HEK293 (cell line): ENCODE results near the gene SIL1.
A peak's percentile ranks its signal among the peaks of the same experiment; 100 is the strongest.

Experiments used
- CTCF ChIA-PET: fragments of 350-600 bp; formaldehyde crosslinking; extraction: SDS; loops from one replicate; lab custom pipeline; 2021; ENCODE audit warnings: antibody characterized with exemption; lab: Yijun Ruan, JAX
- POLR2A ChIA-PET: fragments of 300-600 bp; formaldehyde crosslinking; extraction: SDS; loops from one replicate; lab custom pipeline; 2020; ENCODE audit warnings: antibody characterized with exemption, inconsistent platforms; lab: Yijun Ruan, JAX
- H3K27ac ChIP-seq: fragments of 200-500 bp; sonication (Bioruptor generic); 2 replicates; pipeline ENCODE4 v1.5.1; 2014; ENCODE audit warnings: low read depth, low read length, control low read depth, inconsistent platforms; ENCODE audit errors: extremely low read depth
- H3K36me3 ChIP-seq, 2 experiments: fragments of 200-500 bp in 1 of 2; sonication (Bioruptor generic) in 1 of 2; 1 replicate in 1 of 2; 2 replicates in 1 of 2; pipeline ENCODE4 v1.5.1; 2014 to 2017; ENCODE audit warnings: inconsistent platforms in 2 of 2, low read length in 2 of 2; ENCODE audit not compliant: control insufficient read depth in 2 of 2, insufficient read depth in 1 of 2
- H3K4me1 ChIP-seq: fragments of 200-500 bp; sonication (Bioruptor generic); 2 replicates; pipeline ENCODE4 v1.5.1; 2014; ENCODE audit warnings: mild to moderate bottlenecking, low read length, inconsistent platforms; ENCODE audit not compliant: control insufficient read depth, insufficient read depth
- H3K4me3 ChIP-seq: 2 replicates; pipeline ENCODE4 v1.5.1; 2011; ENCODE audit warnings: low read depth, mild to moderate bottlenecking, control low read depth, low read length, moderate library complexity
- H3K9me3 ChIP-seq: fragments of 200-500 bp; sonication (Bioruptor generic); 2 replicates; pipeline ENCODE4 v1.5.1; 2014; ENCODE audit warnings: low read depth, low read length, inconsistent platforms; ENCODE audit not compliant: control insufficient read depth, insufficient read depth
- GLIS2 ChIP-seq: fragments of 450-650 bp; formaldehyde crosslinking; IDR thresholded peaks from 2 replicates; pipeline ENCODE4 v1.5.1; 2016; ENCODE audit warnings: missing biosample characterization, missing genetic modification characterization
- HOXC10 ChIP-seq: sonication (generic); formaldehyde crosslinking; IDR thresholded peaks from 2 replicates; pipeline ENCODE4 v1.8.1; 2023; ENCODE audit warnings: mild to moderate bottlenecking, missing genetic modification reagents
- KLF1 ChIP-seq: fragments of 450-650 bp; formaldehyde crosslinking; IDR thresholded peaks from 2 replicates; pipeline ENCODE4 v1.5.1; 2016; ENCODE audit warnings: missing biosample characterization, missing genetic modification characterization
- KLF10 ChIP-seq: fragments of 450-650 bp; IDR thresholded peaks from 2 replicates; pipeline ENCODE4 v1.5.1; 2018; ENCODE audit warnings: missing biosample characterization, mild to moderate bottlenecking, missing genetic modification characterization
- MEIS1 ChIP-seq: sonication (generic); formaldehyde crosslinking; IDR thresholded peaks from 2 replicates; pipeline ENCODE4 v1.8.1; 2022; ENCODE audit warnings: missing genetic modification reagents, mild to moderate bottlenecking, borderline replicate concordance
- ZBTB17 ChIP-seq: fragments of 450-650 bp; formaldehyde crosslinking; IDR thresholded peaks from 2 replicates; pipeline ENCODE4 v1.5.1; 2016; ENCODE audit warnings: missing biosample characterization, missing genetic modification characterization
- ZFHX2 ChIP-seq: fragments of 450-650 bp; formaldehyde crosslinking; conservative IDR thresholded peaks from 2 replicates; pipeline ENCODE4 v1.5.1; 2016; ENCODE audit warnings: missing biosample characterization, missing genetic modification characterization
- ZNF112 ChIP-seq: fragments of 450-650 bp; formaldehyde crosslinking; IDR thresholded peaks from 2 replicates; pipeline ENCODE4 v1.5.0; 2017; ENCODE audit warnings: missing biosample characterization, missing genetic modification characterization
- ZNF121 ChIP-seq: fragments of 450-650 bp; formaldehyde crosslinking; IDR thresholded peaks from 2 replicates; pipeline ENCODE4 v1.5.1; 2016; ENCODE audit warnings: missing biosample characterization, missing genetic modification characterization
- ZNF184 ChIP-seq: fragments of 450-650 bp; IDR thresholded peaks from 2 replicates; pipeline ENCODE4 v1.5.1; 2018; ENCODE audit warnings: missing biosample characterization, mild to moderate bottlenecking, missing genetic modification characterization
- ZNF324 ChIP-seq: fragments of 450-650 bp; formaldehyde crosslinking; IDR thresholded peaks from 2 replicates; pipeline ENCODE4 v1.5.1; 2016; ENCODE audit warnings: missing biosample characterization, missing genetic modification characterization
- ZNF341 ChIP-seq: fragments of 450-650 bp; formaldehyde crosslinking; IDR thresholded peaks from 2 replicates; pipeline ENCODE4; 2016; ENCODE audit warnings: low read depth, missing biosample characterization, missing genetic modification characterization
- ZNF354C ChIP-seq: fragments of 450-650 bp; formaldehyde crosslinking; IDR thresholded peaks from 2 replicates; pipeline ENCODE4 v1.5.1; 2016; ENCODE audit warnings: missing biosample characterization, missing genetic modification characterization, low read depth, borderline replicate concordance
- ZNF529 ChIP-seq: fragments of 450-650 bp; formaldehyde crosslinking; IDR thresholded peaks from 2 replicates; pipeline ENCODE4 v1.5.1; 2017; ENCODE audit warnings: missing genetic modification characterization, missing biosample characterization; ENCODE audit not compliant: insufficient replicate concordance
- ZNF544 ChIP-seq: fragments of 450-650 bp; formaldehyde crosslinking; IDR thresholded peaks from 2 replicates; pipeline ENCODE4 v1.5.0; 2017; ENCODE audit warnings: missing biosample characterization, missing genetic modification characterization
- ZNF561 ChIP-seq: fragments of 450-650 bp; IDR thresholded peaks from 2 replicates; pipeline ENCODE4 v1.5.1; 2018; ENCODE audit warnings: missing biosample characterization, missing genetic modification characterization, borderline replicate concordance
- ZNF571 ChIP-seq: fragments of 450-650 bp; formaldehyde crosslinking; IDR thresholded peaks from 2 replicates; pipeline ENCODE4 v1.5.0; 2017; ENCODE audit warnings: missing biosample characterization, missing genetic modification characterization
- ZNF670 ChIP-seq: fragments of 450-650 bp; formaldehyde crosslinking; IDR thresholded peaks from 2 replicates; pipeline ENCODE4 v1.5.1; 2016; ENCODE audit warnings: missing biosample characterization, missing genetic modification characterization, low read depth
- ZNF677 ChIP-seq: fragments of 450-650 bp; IDR thresholded peaks from 2 replicates; pipeline ENCODE4 v1.5.0; 2018; ENCODE audit warnings: missing biosample characterization, mild to moderate bottlenecking, missing genetic modification characterization, moderate library complexity
- ZNF785 ChIP-seq: fragments of 450-650 bp; formaldehyde crosslinking; IDR thresholded peaks from 2 replicates; pipeline ENCODE4 v1.5.1; 2016; ENCODE audit warnings: missing biosample characterization, missing genetic modification characterization
- TF ChIP-seq, protein P1 (sequence below): fragments of 450-650 bp; formaldehyde crosslinking; IDR thresholded peaks from 2 replicates; pipeline ENCODE4 v1.5.1; 2016; ENCODE audit warnings: missing biosample characterization, missing genetic modification characterization
- TF ChIP-seq, protein P2 (sequence below): fragments of 450-650 bp; formaldehyde crosslinking; IDR thresholded peaks from 2 replicates; pipeline ENCODE4 v1.5.1; 2017; ENCODE audit warnings: missing biosample characterization, missing genetic modification characterization
- TF ChIP-seq, protein P3 (sequence below): fragments of 450-650 bp; formaldehyde crosslinking; IDR thresholded peaks from 2 replicates; pipeline ENCODE4 v1.5.1; 2016; ENCODE audit warnings: missing biosample characterization, missing genetic modification characterization
- TF ChIP-seq, protein P4 (sequence below): fragments of 450-650 bp; formaldehyde crosslinking; IDR thresholded peaks from 2 replicates; pipeline ENCODE4; 2016; ENCODE audit warnings: missing biosample characterization, missing genetic modification characterization
- TF ChIP-seq, protein P5 (sequence below): fragments of 450-650 bp; formaldehyde crosslinking; IDR thresholded peaks from 2 replicates; pipeline ENCODE4 v1.5.1; 2016; ENCODE audit warnings: missing biosample characterization, missing genetic modification characterization

SIL1 gene

DNA sequence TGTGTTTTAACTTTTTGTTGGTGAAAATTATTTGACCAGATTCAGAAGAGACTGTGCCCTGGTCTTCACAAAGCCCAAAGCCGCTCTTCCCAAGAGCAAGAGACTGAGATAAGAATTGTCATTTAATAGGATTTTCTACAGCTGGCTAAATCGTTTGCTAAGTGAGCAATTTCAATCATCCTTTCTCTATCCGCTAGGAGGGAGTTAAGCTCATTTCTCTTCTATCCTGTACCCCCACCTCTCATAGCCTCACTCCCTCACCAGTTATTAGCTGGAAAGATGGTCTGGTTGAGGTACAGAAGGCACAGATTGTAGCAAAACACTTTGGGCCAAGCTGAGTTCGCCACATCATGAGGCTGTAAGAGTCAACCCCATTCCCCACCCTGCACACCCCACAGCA, 43.0 kb upstream of the SIL1 start (continued):
- TF ChIP-seq ZNF354C (tag by site-specific recombination): no peak
- TF ChIP-seq, all 188 proteins: peak for 0

DNA sequence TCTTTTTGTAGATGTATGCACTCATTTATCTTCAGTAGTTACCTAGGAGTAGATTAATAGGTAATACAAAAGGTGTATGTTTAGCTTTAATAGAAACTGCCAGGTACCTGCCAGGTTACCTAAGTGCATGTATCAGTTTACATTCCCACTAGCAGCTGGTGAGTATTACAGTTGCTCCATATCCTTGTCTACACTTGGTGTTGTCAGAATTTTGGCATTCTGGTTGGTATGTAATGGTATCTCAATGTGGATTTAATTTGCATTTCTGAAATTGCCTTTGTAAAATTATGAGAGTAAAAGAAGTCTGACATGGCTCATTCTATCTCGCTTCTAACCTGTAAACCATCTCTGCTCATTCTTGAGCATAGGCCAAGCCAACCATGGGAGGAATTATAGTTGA, 38.3 kb upstream of the SIL1 start:
- Histone ChIP-seq H3K4me1 (no peaks in the 10 kb centered on the region), H3K27ac (no peak overlapping the region), H3K9me3 (no peaks in the 10 kb centered on the region; the same call in 1 of the 2 replicates), H3K36me3 (no peaks in the 10 kb centered on the region), H3K4me3 (no peak overlapping the region)
- TF ChIP-seq, protein P1, sequence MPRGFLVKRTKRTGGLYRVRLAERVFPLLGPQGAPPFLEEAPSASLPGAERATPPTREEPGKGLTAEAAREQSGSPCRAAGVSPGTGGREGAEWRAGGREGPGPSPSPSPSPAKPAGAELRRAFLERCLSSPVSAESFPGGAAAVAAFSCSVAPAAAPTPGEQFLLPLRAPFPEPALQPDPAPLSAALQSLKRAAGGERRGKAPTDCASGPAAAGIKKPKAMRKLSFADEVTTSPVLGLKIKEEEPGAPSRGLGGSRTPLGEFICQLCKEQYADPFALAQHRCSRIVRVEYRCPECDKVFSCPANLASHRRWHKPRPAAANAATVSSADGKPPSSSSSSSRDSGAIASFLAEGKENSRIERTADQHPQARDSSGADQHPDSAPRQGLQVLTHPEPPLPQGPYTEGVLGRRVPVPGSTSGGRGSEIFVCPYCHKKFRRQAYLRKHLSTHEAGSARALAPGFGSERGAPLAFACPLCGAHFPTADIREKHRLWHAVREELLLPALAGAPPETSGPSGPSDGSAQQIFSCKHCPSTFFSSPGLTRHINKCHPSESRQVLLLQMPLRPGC (tag by site-specific recombination): no peak
- TF ChIP-seq, protein P2, sequence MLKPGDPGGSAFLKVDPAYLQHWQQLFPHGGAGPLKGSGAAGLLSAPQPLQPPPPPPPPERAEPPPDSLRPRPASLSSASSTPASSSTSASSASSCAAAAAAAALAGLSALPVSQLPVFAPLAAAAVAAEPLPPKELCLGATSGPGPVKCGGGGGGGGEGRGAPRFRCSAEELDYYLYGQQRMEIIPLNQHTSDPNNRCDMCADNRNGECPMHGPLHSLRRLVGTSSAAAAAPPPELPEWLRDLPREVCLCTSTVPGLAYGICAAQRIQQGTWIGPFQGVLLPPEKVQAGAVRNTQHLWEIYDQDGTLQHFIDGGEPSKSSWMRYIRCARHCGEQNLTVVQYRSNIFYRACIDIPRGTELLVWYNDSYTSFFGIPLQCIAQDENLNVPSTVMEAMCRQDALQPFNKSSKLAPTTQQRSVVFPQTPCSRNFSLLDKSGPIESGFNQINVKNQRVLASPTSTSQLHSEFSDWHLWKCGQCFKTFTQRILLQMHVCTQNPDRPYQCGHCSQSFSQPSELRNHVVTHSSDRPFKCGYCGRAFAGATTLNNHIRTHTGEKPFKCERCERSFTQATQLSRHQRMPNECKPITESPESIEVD (tag by site-specific recombination): no peak
- TF ChIP-seq KLF10 (tag by site-specific recombination) (no peak), HOXC10 (CRISPR knock-in tag) (no peak)
- ChIA-PET CTCF (no interaction called here), POLR2A (no interaction called here)

DNA sequence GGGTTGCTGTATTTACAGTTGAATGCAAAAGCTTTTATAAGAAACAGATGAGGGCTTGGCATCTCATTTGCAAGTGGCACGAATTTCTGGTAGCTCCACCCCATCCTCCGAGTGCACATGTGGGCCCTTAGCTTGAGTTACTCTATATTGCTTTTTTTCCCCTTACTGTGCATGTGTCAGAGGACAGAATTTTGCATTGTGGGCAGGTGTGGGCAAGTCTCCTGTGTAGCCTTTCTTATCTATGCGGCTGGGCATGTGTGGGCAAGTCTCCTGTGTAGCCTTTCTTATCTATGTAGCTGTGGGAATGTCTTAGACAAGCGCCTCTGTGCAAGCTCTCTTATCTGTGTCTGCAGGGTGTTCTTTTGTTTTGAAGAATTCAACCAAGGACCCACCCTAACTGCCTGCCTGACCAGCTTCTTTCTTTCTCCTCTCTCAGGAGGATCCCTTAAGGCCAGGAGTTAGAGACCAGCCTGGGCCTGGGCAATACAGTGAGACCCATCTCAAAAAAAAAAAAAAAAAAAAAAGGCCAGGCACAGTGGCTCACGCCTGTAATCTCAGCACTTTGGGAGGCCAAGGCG, 34.1 kb upstream of the SIL1 start:
- H3K36me3 ChIP-seq: no peaks in the 10 kb centered on the region; a peak in 1 of 3 replicates
- H3K4me1 ChIP-seq: no peaks in the 10 kb centered on the region
- CTCF ChIA-PET: interaction anchor here (0.6 to 1.0 kb wide), 2 partner anchors 30 to 653 kb away, joined by 3 read pairs; no protein-coding TSS in a partner anchor
- no peak overlapping the region for H3K4me3 ChIP-seq
- no peaks in the 10 kb centered on the region; the same call in 1 of the 2 replicates for H3K9me3 ChIP-seq
- H3K27ac ChIP-seq: no peak overlapping the region
- POLR2A ChIA-PET: interaction anchor here (0.8 kb wide), 1 partner anchor 12 kb away, joined by 4 read pairs; no protein-coding TSS in a partner anchor
- TF ChIP-seq ZNF544 (tag by site-specific recombination) (no peak), ZNF785 (tag by site-specific recombination) (no peak), ZNF670 (tag by site-specific recombination) (no peak), ZNF341 (tag by site-specific recombination) (no peak), MEIS1 (CRISPR knock-in tag) (no peak), ZNF324 (tag by site-specific recombination) (no peak), ZNF121 (tag by site-specific recombination) (peak; percentile 94), ZNF561 (tag by site-specific recombination) (no peak), ZFHX2 (peak; percentile 28; the same call in 1 of the 2 replicates), ZBTB17 (tag by site-specific recombination) (no peak), ZNF571 (no peak), ZNF112 (tag by site-specific recombination) (no peak), ZNF677 (tag by site-specific recombination) (peak; percentile 70; the same call in 1 of the 2 replicates), GLIS2 (no peak), ZNF184 (no peak), ZNF529 (tag by site-specific recombination) (no peak), KLF1 (no peak)
- TF ChIP-seq, protein P3, sequence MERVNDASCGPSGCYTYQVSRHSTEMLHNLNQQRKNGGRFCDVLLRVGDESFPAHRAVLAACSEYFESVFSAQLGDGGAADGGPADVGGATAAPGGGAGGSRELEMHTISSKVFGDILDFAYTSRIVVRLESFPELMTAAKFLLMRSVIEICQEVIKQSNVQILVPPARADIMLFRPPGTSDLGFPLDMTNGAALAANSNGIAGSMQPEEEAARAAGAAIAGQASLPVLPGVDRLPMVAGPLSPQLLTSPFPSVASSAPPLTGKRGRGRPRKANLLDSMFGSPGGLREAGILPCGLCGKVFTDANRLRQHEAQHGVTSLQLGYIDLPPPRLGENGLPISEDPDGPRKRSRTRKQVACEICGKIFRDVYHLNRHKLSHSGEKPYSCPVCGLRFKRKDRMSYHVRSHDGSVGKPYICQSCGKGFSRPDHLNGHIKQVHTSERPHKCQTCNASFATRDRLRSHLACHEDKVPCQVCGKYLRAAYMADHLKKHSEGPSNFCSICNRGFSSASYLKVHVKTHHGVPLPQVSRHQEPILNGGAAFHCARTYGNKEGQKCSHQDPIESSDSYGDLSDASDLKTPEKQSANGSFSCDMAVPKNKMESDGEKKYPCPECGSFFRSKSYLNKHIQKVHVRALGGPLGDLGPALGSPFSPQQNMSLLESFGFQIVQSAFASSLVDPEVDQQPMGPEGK (tag by site-specific recombination): no peak
- TF ChIP-seq, protein P4, sequence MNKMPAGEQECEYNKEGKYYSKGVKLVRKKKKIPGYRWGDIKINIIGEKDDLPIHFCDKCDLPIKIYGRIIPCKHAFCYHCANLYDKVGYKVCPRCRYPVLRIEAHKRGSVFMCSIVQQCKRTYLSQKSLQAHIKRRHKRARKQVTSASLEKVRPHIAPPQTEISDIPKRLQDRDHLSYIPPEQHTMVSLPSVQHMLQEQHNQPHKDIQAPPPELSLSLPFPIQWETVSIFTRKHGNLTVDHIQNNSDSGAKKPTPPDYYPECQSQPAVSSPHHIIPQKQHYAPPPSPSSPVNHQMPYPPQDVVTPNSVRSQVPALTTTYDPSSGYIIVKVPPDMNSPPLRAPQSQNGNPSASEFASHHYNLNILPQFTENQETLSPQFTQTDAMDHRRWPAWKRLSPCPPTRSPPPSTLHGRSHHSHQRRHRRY (tag by site-specific recombination): no peak
- TF ChIP-seq, protein P5, sequence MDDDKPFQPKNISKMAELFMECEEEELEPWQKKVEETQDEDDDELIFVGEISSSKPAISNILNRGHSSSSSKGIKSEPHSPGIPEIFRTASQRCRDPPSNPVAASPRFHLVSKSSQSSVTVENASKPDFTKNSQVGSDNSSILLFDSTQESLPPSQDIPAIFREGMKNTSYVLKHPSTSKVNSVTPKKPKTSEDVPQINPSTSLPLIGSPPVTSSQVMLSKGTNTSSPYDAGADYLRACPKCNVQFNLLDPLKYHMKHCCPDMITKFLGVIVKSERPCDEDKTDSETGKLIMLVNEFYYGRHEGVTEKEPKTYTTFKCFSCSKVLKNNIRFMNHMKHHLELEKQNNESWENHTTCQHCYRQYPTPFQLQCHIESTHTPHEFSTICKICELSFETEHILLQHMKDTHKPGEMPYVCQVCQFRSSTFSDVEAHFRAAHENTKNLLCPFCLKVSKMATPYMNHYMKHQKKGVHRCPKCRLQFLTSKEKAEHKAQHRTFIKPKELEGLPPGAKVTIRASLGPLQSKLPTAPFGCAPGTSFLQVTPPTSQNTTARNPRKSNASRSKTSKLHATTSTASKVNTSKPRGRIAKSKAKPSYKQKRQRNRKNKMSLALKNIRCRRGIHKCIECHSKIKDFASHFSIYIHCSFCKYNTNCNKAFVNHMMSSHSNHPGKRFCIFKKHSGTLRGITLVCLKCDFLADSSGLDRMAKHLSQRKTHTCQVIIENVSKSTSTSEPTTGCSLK (tag by site-specific recombination): no peak
